ENCODE measurements around the gene KCNQ5.

DNA sequence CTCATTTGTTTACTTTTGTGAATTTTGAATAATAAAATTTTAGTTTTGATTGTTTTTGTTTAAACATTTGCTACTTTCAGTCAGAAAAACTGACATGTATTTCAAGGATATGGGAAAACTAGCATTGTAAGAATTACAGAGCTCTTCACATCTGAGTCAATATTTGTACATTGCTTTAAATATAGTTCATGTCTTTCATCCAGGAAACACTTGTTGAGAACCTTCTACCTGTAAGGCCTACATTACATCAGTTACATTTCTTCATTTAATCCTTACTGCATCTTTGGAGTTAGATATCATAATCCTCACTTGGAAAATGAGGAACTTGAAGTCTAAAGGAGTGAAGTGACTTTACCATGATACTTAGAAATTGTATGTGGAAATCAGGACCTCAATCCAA lies 242.9 kb downstream of the KCNQ5 start:
- no peak for TF ChIP-seq CTCF (IDR thresholded peaks at IDR 0.05)
- no peak for TF ChIP-seq CREB1 (CRISPR knock-in tag; IDR thresholded peaks at IDR 0.05)
- no peak for TF ChIP-seq ZNF281 (CRISPR knock-in tag; IDR thresholded peaks at IDR 0.05)
- TF ChIP-seq ATF2 (CRISPR knock-in tag; IDR thresholded peaks at IDR 0.05; ENCODE audit: borderline replicate concordance, low read depth), result no peak

All from WTC11 (cell line).